ENCODE data around the gene CHST3. TPM values are rescaled to one million over a fixed set of nuclear protein-coding genes. Genes with fewer than 3 reads are reported as not detected.

Gene CHST3
- total and polyA plus RNA-seq, 9 of the 15 experiments (the other 6 are each of a cell fraction or from before 2014, with no cell fraction given), result 0.01 to 1.3 (median 0.15) TPM

GRCh38 chr10:72012796-72013195, 48.6 kb downstream of the CHST3 start (continued):
- TF ChIP-seq, protein P1, sequence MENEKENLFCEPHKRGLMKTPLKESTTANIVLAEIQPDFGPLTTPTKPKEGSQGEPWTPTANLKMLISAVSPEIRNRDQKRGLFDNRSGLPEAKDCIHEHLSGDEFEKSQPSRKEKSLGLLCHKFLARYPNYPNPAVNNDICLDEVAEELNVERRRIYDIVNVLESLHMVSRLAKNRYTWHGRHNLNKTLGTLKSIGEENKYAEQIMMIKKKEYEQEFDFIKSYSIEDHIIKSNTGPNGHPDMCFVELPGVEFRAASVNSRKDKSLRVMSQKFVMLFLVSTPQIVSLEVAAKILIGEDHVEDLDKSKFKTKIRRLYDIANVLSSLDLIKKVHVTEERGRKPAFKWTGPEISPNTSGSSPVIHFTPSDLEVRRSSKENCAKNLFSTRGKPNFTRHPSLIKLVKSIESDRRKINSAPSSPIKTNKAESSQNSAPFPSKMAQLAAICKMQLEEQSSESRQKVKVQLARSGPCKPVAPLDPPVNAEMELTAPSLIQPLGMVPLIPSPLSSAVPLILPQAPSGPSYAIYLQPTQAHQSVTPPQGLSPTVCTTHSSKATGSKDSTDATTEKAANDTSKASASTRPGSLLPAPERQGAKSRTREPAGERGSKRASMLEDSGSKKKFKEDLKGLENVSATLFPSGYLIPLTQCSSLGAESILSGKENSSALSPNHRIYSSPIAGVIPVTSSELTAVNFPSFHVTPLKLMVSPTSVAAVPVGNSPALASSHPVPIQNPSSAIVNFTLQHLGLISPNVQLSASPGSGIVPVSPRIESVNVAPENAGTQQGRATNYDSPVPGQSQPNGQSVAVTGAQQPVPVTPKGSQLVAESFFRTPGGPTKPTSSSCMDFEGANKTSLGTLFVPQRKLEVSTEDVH (IDR thresholded peaks at IDR 0.05; ENCODE audit: low read depth, partially characterized antibody), result no peak
- no peak for TF ChIP-seq KLF10 (CRISPR knock-in tag; IDR thresholded peaks at IDR 0.05)
- TF ChIP-seq ID3 (CRISPR knock-in tag; IDR thresholded peaks at IDR 0.05), result no peak
- no peak for TF ChIP-seq ID3 (tag; IDR thresholded peaks at IDR 0.05)
- no peak for TF ChIP-seq ZBTB43 (CRISPR knock-in tag; IDR thresholded peaks at IDR 0.05)
- TF ChIP-seq, protein P2, sequence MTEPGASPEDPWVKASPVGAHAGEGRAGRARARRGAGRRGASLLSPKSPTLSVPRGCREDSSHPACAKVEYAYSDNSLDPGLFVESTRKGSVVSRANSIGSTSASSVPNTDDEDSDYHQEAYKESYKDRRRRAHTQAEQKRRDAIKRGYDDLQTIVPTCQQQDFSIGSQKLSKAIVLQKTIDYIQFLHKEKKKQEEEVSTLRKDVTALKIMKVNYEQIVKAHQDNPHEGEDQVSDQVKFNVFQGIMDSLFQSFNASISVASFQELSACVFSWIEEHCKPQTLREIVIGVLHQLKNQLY (CRISPR knock-in tag; conservative IDR thresholded peaks at IDR 0.05), result no peak

All from K562 (cell line).